ENCODE data around the gene WDR35.

Gene WDR35

GRCh38 chr2:19989667-19990415, at the start of gene WDR35:
TSS of gene WDR35 (minus strand) at chr2:19990105. CDS start at chr2:19990015, 90 bp downstream.
- DNase-seq: peak; percentile 92

- DNase-seq: no peak
Measured at GRCh38 chr2:20037660-20038059, 47.8 kb upstream of the WDR35 start.

GRCh38 chr2:20035955-20036666, 46.2 kb upstream of the WDR35 start:
- no peak for DNase-seq

GRCh38 chr2:20034821-20035220, 44.9 kb upstream of the WDR35 start:
- DNase-seq: no peak

- no peak for DNase-seq
Measured at GRCh38 chr2:20034218-20034617, 44.3 kb upstream of the WDR35 start.

GRCh38 chr2:20033322-20033721, 43.4 kb upstream of the WDR35 start:
- DNase-seq: no peak

GRCh38 chr2:20030224-20030623, 40.3 kb upstream of the WDR35 start:
- no peak for DNase-seq

- DNase-seq: no peak
Measured at GRCh38 chr2:20027705-20028434, 38.0 kb upstream of the WDR35 start.

- DNase-seq: no peak
Measured at GRCh38 chr2:20027260-20027677, 37.4 kb upstream of the WDR35 start.

- DNase-seq: no peak
Measured at GRCh38 chr2:20025065-20025786, 35.3 kb upstream of the WDR35 start.

GRCh38 chr2:20023688-20024087, 33.8 kb upstream of the WDR35 start:
- no peak for DNase-seq

GRCh38 chr2:20021405-20022009, 31.6 kb upstream of the WDR35 start:
- no peak for DNase-seq

GRCh38 chr2:20019747-20020146, 29.8 kb upstream of the WDR35 start:
- no peak for DNase-seq

GRCh38 chr2:20018601-20019152, 28.8 kb upstream of the WDR35 start:
- no peak for DNase-seq

GRCh38 chr2:20016346-20016745, 26.4 kb upstream of the WDR35 start:
- no peak for DNase-seq

- DNase-seq: peak; percentile 52
Measured at GRCh38 chr2:20015482-20016083, 25.7 kb upstream of the WDR35 start.

GRCh38 chr2:20013126-20013849, 23.4 kb upstream of the WDR35 start:
- DNase-seq: no peak

- no peak for DNase-seq
Measured at GRCh38 chr2:20012282-20013125, 22.6 kb upstream of the WDR35 start, which contains the start of gene MATN3. TSS of gene MATN3 (minus strand) at chr2:20012668. CDS start at chr2:20012631, 37 bp downstream.

GRCh38 chr2:20012032-20012281, 22.1 kb upstream of the WDR35 start:
- no peak for DNase-seq
